Right lobe of liver (tissue), 6 donors: Measurements from ENCODE around the gene CLDND2. TPM values are rescaled to one million over a fixed set of nuclear protein-coding genes. Genes with fewer than 3 reads are reported as not detected.

ENCODE experiments used
- ATAC-seq, 4 donors: fragments of 200-7000 bp; cut with Tn5 transposase; one replicate each; pipeline ENCODE4 v1.9.1; 2020; ENCODE audit warnings: mild to moderate bottlenecking in 4 of 4, moderate library complexity in 4 of 4
- DNase-seq, 3 donors: peaks; one replicate each; pipeline ENCODE4 v3.0.0-alpha.2; 2020
- H3K27ac ChIP-seq, 3 donors: fragments of 200-600 bp; one replicate each; pipeline ENCODE4 v1.8.0; 2022
- H3K27me3 ChIP-seq, 2 donors: fragments of 200-600 bp; one replicate each; pipeline ENCODE4 v1.8.0; 2022
- H3K36me3 ChIP-seq, 4 donors: fragments of 200-600 bp; sonication (generic) in 1 of 4; one replicate each; pipeline versions ENCODE4 v1.5.1 to v1.8.0; 2017 to 2022; ENCODE audit warnings: control low read depth in 1 of 4
- H3K4me1 ChIP-seq, 4 donors: fragments of 200-600 bp; sonication (generic) in 1 of 4; one replicate each; pipeline versions ENCODE4 v1.5.1 to v1.8.0; 2017 to 2022; ENCODE audit warnings: control low read depth in 1 of 4
- H3K4me3 ChIP-seq, 3 donors: fragments of 200-600 bp; one replicate each; pipeline ENCODE4 v1.8.0; 2022
- H3K9me3 ChIP-seq, 4 donors: fragments of 200-600 bp; sonication (generic) in 1 of 4; one replicate each; pipeline versions ENCODE4 v1.5.1 to v1.8.0; 2017 to 2022; ENCODE audit warnings: control low read depth in 1 of 4
- CTCF ChIP-seq, 4 donors: fragments of 200-600 bp in 3 of 4; fragments of 450-650 bp in 1 of 4; IDR thresholded peaks; one replicate each; pipeline versions ENCODE4 v1.5.1 to v1.8.0; 2016 to 2022; ENCODE audit warnings: antibody characterized with exemption in 4 of 4, mild to moderate bottlenecking in 2 of 4
- POLR2A ChIP-seq: fragments of 450-650 bp; IDR thresholded peaks from one replicate; pipeline ENCODE4 v1.6.1; 2017; ENCODE audit warnings: antibody characterized with exemption, mild to moderate bottlenecking
- WGBS: methylation state at CpG from one replicate; pipeline ENCODE4 v1.1.6; 2018; ENCODE audit warnings: low coverage, low lambda C conversion rate; ENCODE audit not compliant: insufficient coverage; ENCODE audit errors: missing lambda C conversion rate; 5-methylcytosine and 5-hydroxymethylcytosine counted together
- intact Hi-C, 2 donors: fragments of 100-400 bp; cut with DNase I; formaldehyde crosslinking; loops; one replicate each; pipeline versions ENCODE4 v1.11.2 to v1.14.1; 2022
- total RNA-seq, 6 experiments: library from RNA; depleted of rRNA in 2 of 6; stranded (reverse); fragments of >200 nt in 2 of 6; fragmentation: NEBNext Ultra II Directional in 3 of 6; extraction: Animal tissue kit (Norgen Biotek cat#: 25700) in 3 of 6; gene quantifications; one replicate each; pipeline versions ENCODE4 v1.1.0 to v1.2.4, GENCODE V29; 2016 to 2023
- donor health status: DM: no; HTN: yes; CAD: no.
- donor health status: DM: no; HTN: no; CAD: no.
- donor health status: DM: no; HTN: no; CAD: no.
- donor health status: DM: no; HTN: yes; CAD: no.
- donor health status: DM: no; HTN: yes; CAD: no.

Gene CLDND2
- total RNA-seq, 6 experiments from 2014 or later, result 1.00 to 1.2 TPM; not detected in 4

- H3K27ac ChIP-seq, result peak overlapping the region in 2 of 3 donors; percentile 16 to 69
- H3K4me3 ChIP-seq, result no peak overlapping the region
- no peaks in the 10 kb centered on the region for H3K27me3 ChIP-seq
- TF ChIP-seq POLR2A (no peak), CTCF (IDR thresholded peaks at IDR 0.05) (no peak)
- H3K9me3 ChIP-seq, result no peaks in the 10 kb centered on the region
- intact Hi-C loops, result no loop called here
- peaks cover 0 to 46% (median 22%) of the 10 kb centered on the region in 4 donors for H3K36me3 ChIP-seq
- ATAC-seq (no peak), DNase-seq (no peak)
- peaks cover 0 to 60% (median 12%) of the 10 kb centered on the region in 4 donors for H3K4me1 ChIP-seq
- WGBS, result 97% methylated on average over 6 of the region's 11 CpGs
Observed at GRCh38 chr19:51351266-51351990, 17.4 kb downstream of the CLDND2 start.

DNA sequence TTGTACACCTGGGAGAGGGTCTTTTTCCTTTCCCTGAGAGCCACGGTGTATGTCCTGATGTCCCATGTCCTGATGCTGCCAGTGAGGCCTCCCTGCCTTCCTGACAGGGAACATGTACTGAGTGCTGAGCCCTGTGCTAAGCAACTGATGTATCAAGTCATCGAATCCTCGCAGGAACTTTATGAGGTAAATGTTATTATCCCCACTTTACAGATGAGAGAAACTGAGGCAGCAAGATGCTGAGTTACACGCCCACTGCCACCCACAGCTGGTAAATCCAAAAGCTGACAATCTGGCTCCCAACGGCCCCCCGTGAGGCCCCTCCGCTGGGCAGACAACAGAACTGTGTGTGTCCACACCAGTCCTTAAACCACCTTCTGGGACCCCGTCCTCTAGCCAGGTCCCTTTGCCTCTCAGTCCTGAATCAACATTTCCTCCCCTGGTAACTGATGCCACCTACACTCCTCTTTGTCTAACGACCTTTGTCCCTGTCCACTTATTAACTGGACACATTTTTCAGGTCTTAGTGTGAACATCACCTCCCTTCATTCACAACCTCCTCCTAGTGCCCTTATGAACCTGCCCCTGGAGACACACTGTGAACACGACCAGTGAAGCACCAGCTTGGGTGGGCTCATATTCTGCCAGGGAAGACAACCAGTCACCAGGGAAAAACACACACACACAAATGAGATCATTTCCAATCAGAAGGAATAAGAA is 21.4 kb downstream of the CLDND2 start:
- Histone ChIP-seq H3K4me1 (peaks cover 0 to 41% (median 6%) of the 10 kb centered on the region in 4 donors), H3K27me3 (no peaks in the 10 kb centered on the region), H3K9me3 (no peaks in the 10 kb centered on the region), H3K27ac (peak overlapping the region in 1 of 3 donors; percentile 24), H3K4me3 (no peak overlapping the region), H3K36me3 (peaks cover 0 to 54% (median 26%) of the 10 kb centered on the region in 4 donors)
- ATAC-seq (peak; percentile 30 to 68 (median 37)), DNase-seq (no peak)
- intact Hi-C loops, result no loop called here
- WGBS, result 47% methylated on average over 9 of the region's 10 CpGs
- TF ChIP-seq POLR2A, result no peak
- TF ChIP-seq CTCF (IDR thresholded peaks at IDR 0.05), result no peak

DNA sequence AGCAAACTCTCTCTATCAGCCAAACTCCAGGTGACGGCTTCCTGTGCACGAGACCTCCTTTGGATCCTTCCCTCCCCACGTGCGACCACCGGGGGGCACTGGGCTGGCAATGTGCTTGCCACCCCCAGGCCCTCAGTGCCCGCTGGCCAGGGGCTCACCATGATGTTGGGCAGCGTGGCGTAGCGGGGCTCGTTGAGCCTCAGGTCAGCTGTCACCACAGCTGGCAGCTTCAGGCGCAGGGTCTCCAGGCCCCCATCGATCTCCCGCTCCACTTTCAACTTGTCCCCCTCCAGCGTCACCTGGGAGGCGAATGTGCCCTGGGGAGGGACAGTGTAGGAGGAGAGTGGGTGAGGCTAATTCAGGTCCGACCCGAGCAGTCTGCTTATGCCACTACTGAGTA is 22.1 kb downstream of the CLDND2 start:
- DNase-seq (no peak), ATAC-seq (no peak)
- no peaks in the 10 kb centered on the region for H3K9me3 ChIP-seq
- WGBS, result 84% methylated on average over 8 of the region's 17 CpGs
- no peaks in the 10 kb centered on the region for H3K27me3 ChIP-seq
- no peak overlapping the region for H3K4me3 ChIP-seq
- peaks cover 0 to 49% (median 24%) of the 10 kb centered on the region in 4 donors for H3K36me3 ChIP-seq
- TF ChIP-seq POLR2A (no peak), CTCF (IDR thresholded peaks at IDR 0.05) (no peak)
- H3K27ac ChIP-seq, result no peak overlapping the region
- peaks cover 0 to 35% (median 6%) of the 10 kb centered on the region in 4 donors for H3K4me1 ChIP-seq
- intact Hi-C loops, result no loop called here

GRCh38 chr19:51345076-51345620 is 23.7 kb downstream of the CLDND2 start:
- Histone ChIP-seq H3K4me3 (no peak overlapping the region), H3K27me3 (no peaks in the 10 kb centered on the region), H3K36me3 (peaks cover 0 to 37% (median 17%) of the 10 kb centered on the region in 4 donors), H3K27ac (no peak overlapping the region), H3K4me1 (peaks cover 0 to 27% (median 6%) of the 10 kb centered on the region in 4 donors), H3K9me3 (no peaks in the 10 kb centered on the region)
- TF ChIP-seq CTCF (IDR thresholded peaks at IDR 0.05), result no peak
- TF ChIP-seq POLR2A, result no peak
- WGBS, result 100% methylated on average over 1 of the region's 9 CpGs
- DNase-seq (no peak), ATAC-seq (no peak)
- intact Hi-C loops, result no loop called here
